Measurements from ENCODE around the gene MET. TPM values are rescaled to one million over a fixed set of nuclear protein-coding genes. Genes with fewer than 3 reads are reported as not detected.

The MET gene
- total RNA-seq, 1 donor from 2014 or later = 7.0 TPM

DNA sequence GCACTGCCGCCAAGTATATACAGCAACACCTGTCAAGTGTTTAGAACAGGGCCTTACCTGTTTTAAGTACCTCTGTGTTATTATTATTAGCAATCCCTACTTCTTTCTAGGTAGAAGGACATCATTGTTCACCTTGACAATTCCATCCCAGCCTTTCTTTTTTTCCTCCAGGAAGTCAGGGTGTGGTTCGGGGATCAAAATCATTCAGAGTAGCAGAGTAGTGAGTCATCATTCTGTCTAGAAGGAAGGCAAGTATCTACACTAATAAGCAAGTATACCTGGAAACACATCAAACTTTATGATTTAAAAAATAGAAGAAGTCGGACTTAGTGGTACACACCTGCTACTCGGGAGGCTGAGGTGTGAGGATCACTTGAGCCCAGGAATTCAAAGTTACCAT, 164.9 kb downstream of the MET start:
- Histone ChIP-seq H3K27me3 (no peaks in the 10 kb centered on the region), H3K9me3 (ENCODE audit: low read depth) (no peaks in the 10 kb centered on the region), H3K36me3 (no peaks in the 10 kb centered on the region), H3K4me3 (no peak overlapping the region), H3K4me2 (no peak overlapping the region), H3K9ac (no peak overlapping the region), H3K79me2 (ENCODE audit: low read depth) (no peaks in the 10 kb centered on the region), H4K20me1 (ENCODE audit: low read depth) (no peaks in the 10 kb centered on the region), H3F3A (ENCODE audit: low read depth) (no peaks in the 10 kb centered on the region), H3K4me1 (no peaks in the 10 kb centered on the region), H3K27ac (no peak overlapping the region), H2AFZ (replicated peaks) (no peak overlapping the region)
- Mint-ChIP-seq H3K4me1 (no peaks in the 10 kb centered on the region), H3K27me3 (ENCODE audit: insufficient read depth, low read depth) (no peaks in the 10 kb centered on the region), H3K4me3 (no peak overlapping the region), H3K9me3 (no peaks in the 10 kb centered on the region), H3K27ac (no peak overlapping the region), H3K36me3 (no peaks in the 10 kb centered on the region)
- no peak for DNase-seq (ENCODE audit: low spot score)
- TF ChIP-seq EZH2 (IDR thresholded peaks at IDR 0.05) (no peak), EZH2phosphoT487 (IDR thresholded peaks at IDR 0.05) (no peak)
- TF ChIP-seq, protein P1, sequence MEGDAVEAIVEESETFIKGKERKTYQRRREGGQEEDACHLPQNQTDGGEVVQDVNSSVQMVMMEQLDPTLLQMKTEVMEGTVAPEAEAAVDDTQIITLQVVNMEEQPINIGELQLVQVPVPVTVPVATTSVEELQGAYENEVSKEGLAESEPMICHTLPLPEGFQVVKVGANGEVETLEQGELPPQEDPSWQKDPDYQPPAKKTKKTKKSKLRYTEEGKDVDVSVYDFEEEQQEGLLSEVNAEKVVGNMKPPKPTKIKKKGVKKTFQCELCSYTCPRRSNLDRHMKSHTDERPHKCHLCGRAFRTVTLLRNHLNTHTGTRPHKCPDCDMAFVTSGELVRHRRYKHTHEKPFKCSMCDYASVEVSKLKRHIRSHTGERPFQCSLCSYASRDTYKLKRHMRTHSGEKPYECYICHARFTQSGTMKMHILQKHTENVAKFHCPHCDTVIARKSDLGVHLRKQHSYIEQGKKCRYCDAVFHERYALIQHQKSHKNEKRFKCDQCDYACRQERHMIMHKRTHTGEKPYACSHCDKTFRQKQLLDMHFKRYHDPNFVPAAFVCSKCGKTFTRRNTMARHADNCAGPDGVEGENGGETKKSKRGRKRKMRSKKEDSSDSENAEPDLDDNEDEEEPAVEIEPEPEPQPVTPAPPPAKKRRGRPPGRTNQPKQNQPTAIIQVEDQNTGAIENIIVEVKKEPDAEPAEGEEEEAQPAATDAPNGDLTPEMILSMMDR (IDR thresholded peaks at IDR 0.05) = no peak

DNA sequence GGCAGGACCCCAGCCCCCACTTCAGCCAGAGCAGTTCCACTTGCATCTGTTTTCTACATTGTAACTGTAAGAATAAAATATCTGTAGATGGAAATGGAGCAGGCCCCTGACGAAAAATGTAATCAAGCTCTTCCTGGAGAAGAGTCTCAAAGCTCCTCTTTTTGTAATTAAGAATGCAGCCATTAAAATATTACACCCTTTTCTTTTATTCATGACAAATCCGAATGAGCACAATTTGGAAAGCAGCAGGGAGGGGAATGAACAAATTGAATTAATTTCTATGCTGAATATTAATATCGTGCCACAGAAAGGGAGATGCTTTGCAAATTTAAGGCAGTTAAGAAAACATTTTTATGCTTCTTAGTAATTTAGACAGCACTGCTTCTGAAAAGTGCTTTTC, 165.6 kb downstream of the MET start:
- no peak overlapping the region for H3K27ac Mint-ChIP-seq
- H3K4me1 Mint-ChIP-seq = no peaks in the 10 kb centered on the region
- H2AFZ ChIP-seq (replicated peaks) = no peak overlapping the region
- H3K27me3 ChIP-seq = no peaks in the 10 kb centered on the region
- TF ChIP-seq, protein P1 (IDR thresholded peaks at IDR 0.05) = no peak
- TF ChIP-seq EZH2 (IDR thresholded peaks at IDR 0.05) = no peak
- no peak for TF ChIP-seq EZH2phosphoT487 (IDR thresholded peaks at IDR 0.05)
- no peak overlapping the region for H3K4me3 ChIP-seq
- H3F3A ChIP-seq (ENCODE audit: low read depth) = no peaks in the 10 kb centered on the region
- no peaks in the 10 kb centered on the region for H3K79me2 ChIP-seq (ENCODE audit: low read depth)
- H3K9me3 Mint-ChIP-seq = no peaks in the 10 kb centered on the region
- H3K4me1 ChIP-seq = no peaks in the 10 kb centered on the region
- no peaks in the 10 kb centered on the region for H3K9me3 ChIP-seq (ENCODE audit: low read depth)
- no peaks in the 10 kb centered on the region for H3K36me3 Mint-ChIP-seq
- no peak for DNase-seq (ENCODE audit: low spot score)
- H3K4me3 Mint-ChIP-seq = no peak overlapping the region
- H3K36me3 ChIP-seq = no peaks in the 10 kb centered on the region
- no peak overlapping the region for H3K9ac ChIP-seq
- no peak overlapping the region for H3K27ac ChIP-seq
- H4K20me1 ChIP-seq (ENCODE audit: low read depth) = no peaks in the 10 kb centered on the region
- no peak overlapping the region for H3K4me2 ChIP-seq
- H3K27me3 Mint-ChIP-seq (ENCODE audit: insufficient read depth, low read depth) = no peaks in the 10 kb centered on the region

DNA sequence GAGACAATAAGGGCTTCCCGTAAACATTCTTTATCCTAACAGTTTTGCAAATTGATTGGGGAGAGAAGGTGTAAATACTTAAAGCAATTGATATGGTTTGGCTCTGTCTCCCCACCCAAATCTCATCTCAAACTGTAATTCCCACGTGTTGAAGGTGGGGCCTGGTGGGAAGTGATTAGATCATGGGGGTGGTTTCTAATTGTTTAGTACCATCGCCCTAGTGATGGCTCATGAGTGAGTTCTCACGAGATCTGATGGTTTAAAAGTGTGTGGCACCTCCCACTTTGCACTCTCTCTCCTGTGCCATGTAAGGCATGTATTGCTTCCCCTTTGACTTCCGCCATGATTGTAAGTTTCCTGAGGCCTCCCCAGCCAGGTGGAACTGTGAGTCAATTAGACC, 168.3 kb downstream of the MET start:
- no peak for TF ChIP-seq EZH2 (IDR thresholded peaks at IDR 0.05)
- TF ChIP-seq EZH2phosphoT487 (IDR thresholded peaks at IDR 0.05) = no peak
- H3K27me3 ChIP-seq = no peaks in the 10 kb centered on the region

DNA sequence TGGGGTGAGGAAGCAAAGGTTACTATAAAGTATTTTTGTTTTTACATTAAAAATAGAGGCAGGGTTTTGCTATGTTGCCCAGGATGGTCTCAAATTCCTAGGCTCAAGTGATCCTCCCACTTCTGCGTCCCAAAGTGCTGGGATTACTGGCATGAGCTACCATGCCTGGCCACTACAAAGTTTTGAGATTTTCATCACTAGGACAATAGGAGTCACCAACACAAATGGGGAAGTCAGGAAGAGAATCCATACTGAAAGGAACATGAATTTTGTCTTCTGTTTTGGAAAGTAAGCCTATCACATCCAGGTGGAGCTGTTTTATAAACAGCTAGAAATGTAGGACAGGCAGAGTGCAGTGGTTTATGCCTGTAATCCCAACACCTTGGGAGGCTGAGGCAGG, 170.4 kb downstream of the MET start:
- Mint-ChIP-seq H3K27ac (no peak overlapping the region), H3K36me3 (no peaks in the 10 kb centered on the region), H3K4me3 (no peak overlapping the region), H3K27me3 (ENCODE audit: insufficient read depth, low read depth) (no peaks in the 10 kb centered on the region), H3K9me3 (no peaks in the 10 kb centered on the region), H3K4me1 (no peaks in the 10 kb centered on the region)
- no peak for DNase-seq (ENCODE audit: low spot score)
- TF ChIP-seq, protein P1 (IDR thresholded peaks at IDR 0.05) = no peak
- TF ChIP-seq EZH2 (IDR thresholded peaks at IDR 0.05) = no peak
- TF ChIP-seq EZH2phosphoT487 (IDR thresholded peaks at IDR 0.05) = no peak
- Histone ChIP-seq H3K79me2 (ENCODE audit: low read depth) (no peaks in the 10 kb centered on the region), H3K36me3 (no peaks in the 10 kb centered on the region), H3K9me3 (ENCODE audit: low read depth) (no peaks in the 10 kb centered on the region), H2AFZ (replicated peaks) (no peak overlapping the region), H3F3A (ENCODE audit: low read depth) (no peaks in the 10 kb centered on the region), H3K27ac (no peak overlapping the region), H3K4me2 (no peak overlapping the region), H3K4me3 (no peak overlapping the region), H3K4me1 (no peaks in the 10 kb centered on the region), H4K20me1 (ENCODE audit: low read depth) (no peaks in the 10 kb centered on the region), H3K9ac (no peak overlapping the region), H3K27me3 (no peaks in the 10 kb centered on the region)

More for the DNA sequence above, 168.3 kb downstream of the MET start:
- Histone ChIP-seq H3K36me3 (no peaks in the 10 kb centered on the region), H3K4me1 (no peaks in the 10 kb centered on the region), H3K9me3 (ENCODE audit: low read depth) (no peaks in the 10 kb centered on the region), H3K9ac (no peak overlapping the region), H3K79me2 (ENCODE audit: low read depth) (no peaks in the 10 kb centered on the region), H2AFZ (replicated peaks) (no peak overlapping the region), H4K20me1 (ENCODE audit: low read depth) (no peaks in the 10 kb centered on the region), H3K27ac (no peak overlapping the region), H3F3A (ENCODE audit: low read depth) (no peaks in the 10 kb centered on the region), H3K4me3 (no peak overlapping the region), H3K4me2 (no peak overlapping the region)
- Mint-ChIP-seq H3K4me3 (no peak overlapping the region), H3K36me3 (no peaks in the 10 kb centered on the region), H3K27ac (no peak overlapping the region), H3K9me3 (no peaks in the 10 kb centered on the region), H3K4me1 (no peaks in the 10 kb centered on the region), H3K27me3 (ENCODE audit: insufficient read depth, low read depth) (no peaks in the 10 kb centered on the region)
- DNase-seq (ENCODE audit: low spot score) = no peak
